ENCODE results near the gene ABHD17C.
A peak's percentile ranks its signal among the peaks of the same experiment; 100 is the strongest.

ABHD17C gene

DNA sequence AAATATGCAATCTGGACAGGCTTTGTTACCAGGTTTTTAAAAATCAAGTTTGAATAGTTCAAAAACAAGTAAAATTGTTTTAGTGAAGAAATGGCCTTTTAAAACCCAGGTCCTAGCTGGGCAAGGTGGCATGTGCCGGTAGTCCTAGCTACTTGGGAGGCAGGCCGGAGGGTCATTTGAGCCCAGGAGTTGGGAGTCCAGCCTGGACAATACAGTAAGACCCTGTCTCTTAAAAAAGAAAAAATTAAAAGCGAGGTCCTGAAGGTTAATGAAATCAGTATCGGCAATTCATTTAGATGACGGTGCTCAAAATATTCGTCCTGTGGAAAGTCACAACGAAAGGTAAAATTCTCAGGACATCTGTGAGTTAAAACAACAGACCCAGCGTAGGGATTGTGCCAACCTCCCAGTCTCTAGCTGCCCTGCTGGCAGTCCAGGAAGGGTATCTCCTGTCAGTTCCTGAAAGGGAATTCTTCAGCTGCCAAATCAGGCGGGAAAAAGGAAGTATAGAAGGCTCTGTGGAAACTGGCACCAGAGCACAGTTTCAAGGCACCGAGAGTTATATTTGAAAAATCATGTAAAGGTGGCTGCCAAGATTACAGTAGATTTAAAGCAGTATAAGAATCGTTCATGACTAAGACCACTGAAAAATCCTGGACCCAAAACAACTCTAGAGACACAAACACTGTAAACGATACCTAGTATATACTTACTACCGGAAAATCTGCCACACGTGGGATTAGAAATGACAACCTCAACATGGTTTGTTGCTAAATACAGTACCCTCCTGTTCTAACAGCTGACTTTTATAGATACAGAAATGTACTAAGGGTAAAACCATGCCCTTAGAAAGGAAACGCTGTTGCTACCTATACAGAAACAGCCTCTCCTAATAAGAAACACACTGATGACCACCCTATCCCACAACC lies 1.2 kb upstream of the ABHD17C start:
- Histone ChIP-seq H3K4me2 (ENCODE audit: low read length) (peak overlapping the region; percentile 88), H3K36me3 (ENCODE audit: insufficient read depth, low read length) (no peaks in the 10 kb centered on the region), H3K4me1 (ENCODE audit: control insufficient read depth, insufficient read depth, low read length) (peaks cover 16% of the 10 kb centered on the region), H3K27me3 (ENCODE audit: control insufficient read depth, insufficient read depth, low read length) (no peaks in the 10 kb centered on the region), H3K4me3 (ENCODE audit: low read length) (peak overlapping the region; percentile 85), H3K9ac (ENCODE audit: low read depth, low read length) (peak overlapping the region; percentile 75), H3K9me3 (replicated peaks; ENCODE audit: low read length) (no peaks in the 10 kb centered on the region)

DNA sequence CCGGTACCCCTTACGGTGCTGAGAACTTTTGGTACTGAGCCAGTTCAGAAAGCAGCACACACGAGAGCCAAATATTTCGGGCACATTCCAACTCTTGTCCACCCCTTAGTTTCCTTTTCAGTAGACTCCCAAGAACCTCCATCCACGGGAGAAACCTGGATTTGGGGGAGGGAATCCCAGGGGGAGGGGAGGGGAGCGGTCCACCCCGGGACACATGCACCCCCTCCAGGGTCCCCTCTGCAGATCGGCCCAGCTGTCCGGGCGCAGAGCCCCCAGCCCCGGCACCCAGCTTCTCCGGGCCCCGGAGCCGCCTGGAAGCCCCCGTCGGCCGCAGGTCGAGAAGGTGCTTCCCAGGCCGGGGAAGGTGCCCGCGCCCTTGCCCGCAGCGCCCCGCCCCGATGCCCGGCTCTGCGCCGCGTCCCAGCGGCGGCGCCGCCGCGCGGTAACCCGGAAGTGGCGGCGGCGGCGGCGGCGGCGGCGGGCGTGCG lies 455 bp upstream of the ABHD17C start:
- Histone ChIP-seq H3K27me3 (ENCODE audit: control insufficient read depth, insufficient read depth, low read length) (no peaks in the 10 kb centered on the region), H3K4me1 (ENCODE audit: control insufficient read depth, insufficient read depth, low read length) (peaks cover 16% of the 10 kb centered on the region), H3K9ac (ENCODE audit: low read depth, low read length) (peak overlapping the region; percentile 75), H3K36me3 (ENCODE audit: insufficient read depth, low read length) (no peaks in the 10 kb centered on the region), H3K4me3 (ENCODE audit: low read length) (peak overlapping the region; percentile 85), H3K9me3 (replicated peaks; ENCODE audit: low read length) (no peaks in the 10 kb centered on the region), H3K4me2 (ENCODE audit: low read length) (peak overlapping the region; percentile 88)

DNA sequence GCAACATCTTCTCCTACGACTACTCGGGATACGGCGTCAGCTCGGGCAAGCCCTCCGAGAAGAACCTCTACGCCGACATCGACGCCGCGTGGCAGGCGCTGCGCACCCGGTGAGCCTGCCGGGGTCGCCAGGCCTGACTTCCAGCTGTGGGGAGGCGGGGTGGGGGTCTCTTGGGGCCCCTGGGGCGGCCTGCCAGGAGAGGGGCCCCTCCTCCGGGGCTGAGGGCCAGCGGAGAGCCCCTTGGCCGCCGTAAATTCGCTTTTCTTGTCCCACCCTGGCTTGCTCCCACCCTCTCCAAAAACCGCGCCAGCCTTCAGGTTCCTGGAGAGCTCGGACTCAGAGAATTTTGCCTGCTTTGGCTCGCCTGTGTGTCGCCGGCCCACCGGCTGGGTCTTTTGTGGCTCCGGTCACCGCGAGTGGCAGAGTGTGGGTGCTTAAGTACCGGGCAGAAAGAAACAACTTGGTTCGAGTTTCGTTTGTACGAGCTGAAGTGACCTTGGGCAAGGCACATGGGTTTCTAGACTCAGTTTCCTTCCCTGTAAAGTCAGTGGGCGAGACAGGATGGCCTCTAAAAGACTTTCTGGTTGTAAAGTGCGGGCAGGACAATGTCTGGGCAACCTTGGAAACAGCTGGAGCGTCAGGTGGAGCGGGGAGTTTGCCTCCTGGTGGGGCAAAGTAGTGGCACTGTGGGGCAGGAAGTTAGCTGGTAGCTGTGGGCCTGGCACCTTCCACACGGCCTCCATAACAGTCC lies 976 bp downstream of the ABHD17C start:
- Histone ChIP-seq H3K9ac (ENCODE audit: low read depth, low read length) (peak overlapping the region; percentile 75), H3K36me3 (ENCODE audit: insufficient read depth, low read length) (no peaks in the 10 kb centered on the region), H3K27me3 (ENCODE audit: control insufficient read depth, insufficient read depth, low read length) (no peaks in the 10 kb centered on the region), H3K4me2 (ENCODE audit: low read length) (peak overlapping the region; percentile 99), H3K4me1 (ENCODE audit: control insufficient read depth, insufficient read depth, low read length) (peaks cover 16% of the 10 kb centered on the region), H3K9me3 (replicated peaks; ENCODE audit: low read length) (no peaks in the 10 kb centered on the region), H3K4me3 (ENCODE audit: low read length) (peak overlapping the region; percentile 85)

DNA sequence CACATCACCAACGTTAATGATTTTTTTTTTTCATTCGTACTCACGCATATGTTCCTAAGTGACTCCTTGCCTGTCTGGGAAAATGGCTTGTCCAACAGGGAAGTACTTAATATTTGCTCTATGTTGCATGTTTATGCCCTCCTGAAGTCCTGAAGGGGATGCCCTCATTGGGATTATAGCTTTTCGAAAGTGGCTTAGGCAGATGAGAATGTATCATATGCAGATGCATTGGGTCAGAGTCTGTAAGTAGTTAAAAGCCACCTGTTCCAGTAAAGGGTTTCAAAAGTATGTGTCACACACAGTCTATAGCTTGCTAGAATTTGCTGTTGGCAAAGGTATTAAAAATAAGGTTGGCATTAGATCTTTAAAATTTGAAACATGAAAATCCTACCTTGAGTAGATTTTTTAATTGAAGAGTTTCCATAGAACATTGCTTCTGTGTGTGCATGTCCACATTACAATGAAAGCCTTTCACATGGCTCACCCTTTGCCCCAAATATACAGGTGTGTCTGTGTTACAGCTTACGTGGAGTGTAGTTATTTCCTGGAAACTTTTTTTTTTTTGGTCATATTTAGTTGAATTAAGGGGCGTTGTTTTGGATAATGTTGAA lies 2.1 kb downstream of the ABHD17C start:
- Histone ChIP-seq H3K9ac (ENCODE audit: low read depth, low read length) (no peak overlapping the region), H3K4me1 (ENCODE audit: control insufficient read depth, insufficient read depth, low read length) (peaks cover 16% of the 10 kb centered on the region)

DNA sequence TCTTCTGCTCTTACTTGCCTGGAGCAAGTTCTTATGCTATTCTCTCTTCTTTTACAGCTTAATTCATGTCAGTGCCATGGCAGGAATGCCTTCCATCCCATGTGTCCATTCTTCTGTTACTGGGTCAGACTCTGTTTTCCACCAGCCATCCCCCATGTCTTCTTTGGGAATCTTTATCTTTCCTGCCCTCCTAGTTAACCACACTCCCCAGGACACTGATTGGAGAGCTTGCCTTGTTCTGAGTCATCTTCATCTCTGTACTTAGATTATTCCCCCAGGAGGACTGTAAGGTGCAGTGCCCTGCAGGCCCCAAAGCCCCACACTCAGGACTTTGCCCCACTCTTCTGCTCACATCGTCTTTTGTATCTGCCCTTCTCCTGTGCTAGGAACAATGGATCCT lies 3.6 kb downstream of the ABHD17C start:
- H3K4me3 ChIP-seq (ENCODE audit: low read length) = no peak overlapping the region
- no peaks in the 10 kb centered on the region for H3K27me3 ChIP-seq (ENCODE audit: control insufficient read depth, insufficient read depth, low read length)
- no peaks in the 10 kb centered on the region for H3K36me3 ChIP-seq (ENCODE audit: insufficient read depth, low read length)
- no peaks in the 10 kb centered on the region for H3K9me3 ChIP-seq (replicated peaks; ENCODE audit: low read length)
- peaks cover 16% of the 10 kb centered on the region for H3K4me1 ChIP-seq (ENCODE audit: control insufficient read depth, insufficient read depth, low read length)
- no peak overlapping the region for H3K9ac ChIP-seq (ENCODE audit: low read depth, low read length)
- no peak overlapping the region for H3K4me2 ChIP-seq (ENCODE audit: low read length)

More for the DNA sequence above, 2.1 kb downstream of the ABHD17C start:
- Histone ChIP-seq H3K36me3 (ENCODE audit: insufficient read depth, low read length) (no peaks in the 10 kb centered on the region), H3K9me3 (replicated peaks; ENCODE audit: low read length) (no peaks in the 10 kb centered on the region), H3K4me2 (ENCODE audit: low read length) (peak overlapping the region; percentile 99), H3K27me3 (ENCODE audit: control insufficient read depth, insufficient read depth, low read length) (no peaks in the 10 kb centered on the region), H3K4me3 (ENCODE audit: low read length) (peak overlapping the region; percentile 85)

DNA sequence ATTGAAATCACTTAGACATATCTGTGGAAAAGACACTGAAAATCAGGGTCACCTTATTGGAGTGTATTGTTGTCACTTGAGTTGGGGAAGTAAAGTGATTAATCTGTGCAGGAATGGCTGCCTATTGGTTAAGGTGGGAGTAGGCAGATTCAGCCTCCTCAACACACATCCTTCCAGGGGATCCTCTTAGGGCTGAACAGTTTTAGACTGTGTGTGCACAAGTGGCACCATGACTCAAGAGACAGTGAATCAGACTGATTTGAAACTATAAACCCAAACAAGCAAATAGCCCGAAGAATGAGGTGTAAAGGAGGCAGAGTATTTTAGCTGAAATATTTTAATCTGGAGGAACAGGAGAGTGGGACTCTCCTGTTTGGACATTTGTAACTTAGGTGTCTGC lies 4.9 kb downstream of the ABHD17C start:
- Histone ChIP-seq H3K4me2 (ENCODE audit: low read length) (no peak overlapping the region), H3K9ac (ENCODE audit: low read depth, low read length) (no peak overlapping the region), H3K4me1 (ENCODE audit: control insufficient read depth, insufficient read depth, low read length) (peaks cover 8% of the 10 kb centered on the region), H3K36me3 (ENCODE audit: insufficient read depth, low read length) (no peaks in the 10 kb centered on the region), H3K4me3 (ENCODE audit: low read length) (no peak overlapping the region), H3K9me3 (replicated peaks; ENCODE audit: low read length) (no peaks in the 10 kb centered on the region), H3K27me3 (ENCODE audit: control insufficient read depth, insufficient read depth, low read length) (no peaks in the 10 kb centered on the region)

DNA sequence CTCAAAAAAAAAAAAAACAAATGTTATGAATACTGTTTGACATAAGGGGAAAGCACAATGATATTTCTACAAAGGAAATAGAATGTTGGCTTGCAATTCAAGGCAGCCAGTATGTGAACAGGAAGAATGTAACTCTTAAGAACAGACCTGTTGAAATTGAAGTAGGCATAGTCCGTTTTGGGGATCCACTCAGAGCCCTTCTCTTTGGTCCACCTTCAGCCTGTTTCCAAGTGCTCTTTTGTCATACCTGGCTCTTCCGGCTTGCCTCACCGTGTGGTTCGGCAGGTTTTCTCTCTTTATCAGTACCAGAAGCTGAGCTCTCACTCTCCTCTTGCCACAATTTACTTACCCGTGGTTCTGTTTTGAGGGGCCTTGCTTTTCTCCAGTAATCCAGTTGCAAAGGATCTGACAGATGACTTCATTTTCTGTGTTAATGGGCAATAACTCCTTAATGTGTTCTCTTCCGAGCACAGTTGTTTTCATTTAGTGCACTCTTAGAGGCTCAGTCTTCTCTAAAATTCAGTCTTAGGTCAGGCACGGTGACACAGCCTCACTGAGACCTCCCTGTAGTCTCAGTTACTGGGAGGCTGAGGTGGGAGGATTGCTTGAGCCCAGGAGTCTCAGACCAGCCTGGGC lies 6.7 kb downstream of the ABHD17C start:
- no peak overlapping the region for H3K9ac ChIP-seq (ENCODE audit: low read depth, low read length)
- H3K36me3 ChIP-seq (ENCODE audit: insufficient read depth, low read length) = no peaks in the 10 kb centered on the region
- H3K4me2 ChIP-seq (ENCODE audit: low read length) = no peak overlapping the region
- H3K4me1 ChIP-seq (ENCODE audit: control insufficient read depth, insufficient read depth, low read length) = peaks cover under 1% of the 10 kb centered on the region
- H3K9me3 ChIP-seq (replicated peaks; ENCODE audit: low read length) = no peaks in the 10 kb centered on the region
- H3K27me3 ChIP-seq (ENCODE audit: control insufficient read depth, insufficient read depth, low read length) = no peaks in the 10 kb centered on the region
- no peak overlapping the region for H3K4me3 ChIP-seq (ENCODE audit: low read length)

DNA sequence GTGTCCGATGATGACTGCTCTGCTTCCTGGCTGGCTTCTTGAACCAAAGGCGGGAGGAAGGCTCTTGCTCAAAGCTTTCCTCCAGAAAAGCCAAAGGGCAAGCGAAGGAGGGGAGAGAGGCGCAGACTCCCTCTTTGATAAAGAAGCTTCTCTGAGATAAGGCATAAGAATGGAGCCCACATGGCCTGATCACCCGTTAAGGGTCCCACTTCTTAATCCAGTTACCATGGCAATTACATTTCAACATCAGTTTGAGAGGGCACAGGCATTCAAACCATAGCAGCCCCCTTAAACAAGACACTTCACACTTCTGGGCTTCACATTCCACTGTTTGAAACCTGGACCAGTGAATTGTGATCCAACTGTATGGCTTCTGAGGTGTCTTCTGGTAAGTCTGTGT lies 8.0 kb downstream of the ABHD17C start:
- Histone ChIP-seq H3K9ac (ENCODE audit: low read depth, low read length) (no peak overlapping the region), H3K4me2 (ENCODE audit: low read length) (no peak overlapping the region), H3K9me3 (replicated peaks; ENCODE audit: low read length) (no peaks in the 10 kb centered on the region), H3K36me3 (ENCODE audit: insufficient read depth, low read length) (no peaks in the 10 kb centered on the region), H3K4me3 (ENCODE audit: low read length) (no peak overlapping the region), H3K4me1 (ENCODE audit: control insufficient read depth, insufficient read depth, low read length) (no peaks in the 10 kb centered on the region), H3K27me3 (ENCODE audit: control insufficient read depth, insufficient read depth, low read length) (no peaks in the 10 kb centered on the region)

DNA sequence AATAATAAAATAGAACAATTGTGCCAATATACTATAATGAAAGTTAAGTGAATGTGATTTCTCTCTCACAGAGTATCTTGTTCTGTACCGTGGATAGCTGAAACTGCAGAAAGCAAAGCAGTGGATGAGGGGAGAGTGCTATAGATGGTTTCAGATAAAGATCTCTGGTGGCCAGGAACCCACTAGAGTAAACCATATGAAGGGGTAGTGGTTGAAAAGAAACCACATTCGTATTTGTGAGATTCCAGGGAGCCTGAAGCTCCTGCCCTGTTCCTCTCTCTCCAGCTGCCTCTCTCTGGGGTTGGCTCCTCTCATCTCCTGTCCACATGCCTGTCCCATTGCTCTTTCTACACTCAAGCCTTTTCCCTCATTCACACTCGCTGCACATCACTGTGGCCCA lies 8.9 kb downstream of the ABHD17C start:
- Histone ChIP-seq H3K9ac (ENCODE audit: low read depth, low read length) (no peak overlapping the region), H3K4me3 (ENCODE audit: low read length) (no peak overlapping the region), H3K36me3 (ENCODE audit: insufficient read depth, low read length) (no peaks in the 10 kb centered on the region), H3K4me1 (ENCODE audit: control insufficient read depth, insufficient read depth, low read length) (no peaks in the 10 kb centered on the region), H3K9me3 (replicated peaks; ENCODE audit: low read length) (no peaks in the 10 kb centered on the region), H3K4me2 (ENCODE audit: low read length) (no peak overlapping the region), H3K27me3 (ENCODE audit: control insufficient read depth, insufficient read depth, low read length) (no peaks in the 10 kb centered on the region)

DNA sequence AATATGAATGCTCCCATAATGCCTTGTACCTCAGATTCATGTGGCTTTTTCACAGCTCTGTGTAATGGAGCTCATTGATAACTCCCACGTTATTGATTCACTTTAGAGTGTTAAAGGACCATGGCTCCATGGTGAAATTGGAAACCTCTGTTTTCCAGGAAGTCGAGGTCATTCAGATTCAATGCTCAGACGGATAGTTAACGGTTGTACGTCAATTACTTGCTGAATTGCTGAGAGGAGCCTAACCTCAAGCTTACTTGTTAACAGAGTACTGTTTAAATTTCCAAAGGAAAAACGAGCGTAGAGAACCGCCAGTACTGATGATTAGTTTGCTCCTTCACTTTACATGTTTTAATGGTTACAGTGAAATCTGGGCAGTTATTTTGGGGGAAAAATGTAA lies 11.1 kb downstream of the ABHD17C start:
- no peaks in the 10 kb centered on the region for H3K9me3 ChIP-seq (replicated peaks; ENCODE audit: low read length)
- no peak overlapping the region for H3K4me3 ChIP-seq (ENCODE audit: low read length)
- H3K4me2 ChIP-seq (ENCODE audit: low read length) = no peak overlapping the region
- H3K36me3 ChIP-seq (ENCODE audit: insufficient read depth, low read length) = no peaks in the 10 kb centered on the region
- no peaks in the 10 kb centered on the region for H3K4me1 ChIP-seq (ENCODE audit: control insufficient read depth, insufficient read depth, low read length)
- no peaks in the 10 kb centered on the region for H3K27me3 ChIP-seq (ENCODE audit: control insufficient read depth, insufficient read depth, low read length)
- no peak overlapping the region for H3K9ac ChIP-seq (ENCODE audit: low read depth, low read length)

DNA sequence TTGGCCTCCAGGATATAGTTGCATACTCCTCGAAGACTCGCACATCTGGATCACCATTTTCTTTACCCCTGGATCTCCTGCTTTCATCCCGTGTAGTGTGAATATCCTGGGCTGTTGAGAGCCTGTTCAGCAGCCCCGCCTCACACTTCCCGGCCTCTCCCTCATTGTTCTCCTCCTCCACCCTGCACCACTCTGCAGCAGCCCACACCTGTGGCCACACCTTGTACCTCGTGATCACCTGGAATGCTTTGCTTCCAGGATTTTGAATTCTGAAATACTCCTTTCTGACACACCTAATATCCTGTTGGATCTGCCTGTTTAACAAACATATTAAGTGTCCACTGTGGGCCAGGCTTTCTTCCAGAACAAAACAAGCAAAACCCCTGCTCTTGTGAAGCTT lies 14.4 kb downstream of the ABHD17C start:
- Histone ChIP-seq H3K9me3 (replicated peaks; ENCODE audit: low read length) (no peaks in the 10 kb centered on the region), H3K4me1 (ENCODE audit: control insufficient read depth, insufficient read depth, low read length) (no peaks in the 10 kb centered on the region), H3K36me3 (ENCODE audit: insufficient read depth, low read length) (no peaks in the 10 kb centered on the region), H3K4me2 (ENCODE audit: low read length) (no peak overlapping the region), H3K4me3 (ENCODE audit: low read length) (no peak overlapping the region), H3K27me3 (ENCODE audit: control insufficient read depth, insufficient read depth, low read length) (no peaks in the 10 kb centered on the region), H3K9ac (ENCODE audit: low read depth, low read length) (no peak overlapping the region)
